ENCODE measurements around the gene ZNF774.

GRCh38 chr15:90401495-90401894 is 49.4 kb downstream of the ZNF774 start:
- TF ChIP-seq POLR2A (IDR thresholded peaks at IDR 0.05) (no peak), CTCF (IDR thresholded peaks at IDR 0.05) (no peak), POLR2AphosphoS5 (IDR thresholded peaks at IDR 0.05) (no peak), EP300 (IDR thresholded peaks at IDR 0.05) (no peak)
